Measurements from ENCODE around the gene BMPR1B. TPM values are rescaled to one million over a fixed set of nuclear protein-coding genes. Genes with fewer than 3 reads are reported as not detected.
"Not testable (repeated sequence)": the region's sequence is repeated elsewhere in the genome, so short reads cannot be mapped to it uniquely, and the experiment has no call there.

Gene BMPR1B
- total RNA-seq, 1 donor from 2014 or later, result not detected

GRCh38 chr4:95165926-95166524, 408.3 kb downstream of the BMPR1B start:
- ATAC-seq (ENCODE audit: low read depth), result peak; percentile 25
- H3K27me3 Mint-ChIP-seq, result no peaks in the 10 kb centered on the region
- peak; percentile 34 for TF ChIP-seq CTCF (IDR thresholded peaks at IDR 0.05)
- ChIA-PET POLR2A (no interaction called here), CTCF (no interaction called here)
- H3K4me3 Mint-ChIP-seq, result no peak overlapping the region
- intact Hi-C loops (cut with micrococcal nuclease), result loop anchor here (10.0 kb wide), 1 partner anchor 1989 kb away; no protein-coding TSS in a partner anchor
- no peak overlapping the region for H3K27ac Mint-ChIP-seq
- H3K4me1 Mint-ChIP-seq, result no peaks in the 10 kb centered on the region
- no peaks in the 10 kb centered on the region for H3K9me3 Mint-ChIP-seq
- no peak for DNase-seq
- no peaks in the 10 kb centered on the region for H3K36me3 Mint-ChIP-seq (ENCODE audit: low read depth)

GRCh38 chr4:95167805-95168204, 410.1 kb downstream of the BMPR1B start:
- Mint-ChIP-seq H3K27ac (no peak overlapping the region), H3K36me3 (ENCODE audit: low read depth) (no peaks in the 10 kb centered on the region), H3K4me1 (no peaks in the 10 kb centered on the region), H3K27me3 (no peaks in the 10 kb centered on the region), H3K4me3 (no peak overlapping the region), H3K9me3 (no peaks in the 10 kb centered on the region)
- ATAC-seq (ENCODE audit: low read depth) (no peak), DNase-seq (no peak)
- no peak for TF ChIP-seq CTCF (IDR thresholded peaks at IDR 0.05)
- intact Hi-C loops (cut with micrococcal nuclease), result loop anchor here (10.0 kb wide), 1 partner anchor 1987 kb away; no protein-coding TSS in a partner anchor
- CTCF ChIA-PET, result no interaction called here
- POLR2A ChIA-PET, result no interaction called here

- DNase-seq (no peak), ATAC-seq (ENCODE audit: low read depth) (no peak)
- no peaks in the 10 kb centered on the region for H3K36me3 Mint-ChIP-seq (ENCODE audit: low read depth)
- no peaks in the 10 kb centered on the region for H3K9me3 Mint-ChIP-seq
- no peaks in the 10 kb centered on the region for H3K27me3 Mint-ChIP-seq
- POLR2A ChIA-PET, result no interaction called here
- H3K27ac Mint-ChIP-seq, result no peak overlapping the region
- H3K4me1 Mint-ChIP-seq, result no peaks in the 10 kb centered on the region
- no peak overlapping the region for H3K4me3 Mint-ChIP-seq
- TF ChIP-seq CTCF (IDR thresholded peaks at IDR 0.05), result no peak
- intact Hi-C loops (cut with micrococcal nuclease), result no loop called here
- CTCF ChIA-PET, result interaction anchor here (0.9 kb wide), 1 partner anchor 9 kb away, joined by 4 read pairs; no protein-coding TSS in a partner anchor
Observed at GRCh38 chr4:95170176-95170575, 412.4 kb downstream of the BMPR1B start.

GRCh38 chr4:95171377-95171776, 413.6 kb downstream of the BMPR1B start:
- H3K27me3 Mint-ChIP-seq; POLR2A ChIA-PET; H3K4me1 Mint-ChIP-seq; DNase-seq; H3K36me3 Mint-ChIP-seq (ENCODE audit: low read depth); CTCF ChIA-PET; intact Hi-C loops (cut with micrococcal nuclease); ATAC-seq (ENCODE audit: low read depth); H3K27ac Mint-ChIP-seq; H3K4me3 Mint-ChIP-seq; H3K9me3 Mint-ChIP-seq: not testable (repeated sequence)

GRCh38 chr4:95178938-95179337, 421.2 kb downstream of the BMPR1B start:
- H3K27ac Mint-ChIP-seq, result no peak overlapping the region
- H3K27me3 Mint-ChIP-seq, result no peaks in the 10 kb centered on the region
- H3K4me1 Mint-ChIP-seq, result no peaks in the 10 kb centered on the region
- no peak for ATAC-seq (ENCODE audit: low read depth)
- H3K36me3 Mint-ChIP-seq (ENCODE audit: low read depth), result no peaks in the 10 kb centered on the region
- POLR2A ChIA-PET, result no interaction called here
- H3K4me3 Mint-ChIP-seq, result no peak overlapping the region
- no peaks in the 10 kb centered on the region for H3K9me3 Mint-ChIP-seq
- no peak for DNase-seq
- TF ChIP-seq CTCF (IDR thresholded peaks at IDR 0.05), result no peak
- CTCF ChIA-PET, result no interaction called here
- intact Hi-C loops (cut with micrococcal nuclease), result no loop called here
